GM23248 (cell line): ENCODE measurements around the gene MIB2.

Source experiments
- EZH2 ChIP-seq: fragments of 200-600 bp; sonication (generic); IDR thresholded peaks from 2 replicates; pipeline ENCODE4 v1.6.1; 2018; ENCODE audit warnings: antibody characterized with exemption, mild to moderate bottlenecking; ENCODE audit not compliant: insufficient read depth, poor library complexity, severe bottlenecking
- EZH2phosphoT487 ChIP-seq: fragments of 200-600 bp; sonication (generic); IDR thresholded peaks from 2 replicates; pipeline ENCODE4 v1.6.1; 2018; ENCODE audit warnings: antibody characterized with exemption, moderate library complexity, mild to moderate bottlenecking, low read depth; ENCODE audit not compliant: insufficient read depth

DNA sequence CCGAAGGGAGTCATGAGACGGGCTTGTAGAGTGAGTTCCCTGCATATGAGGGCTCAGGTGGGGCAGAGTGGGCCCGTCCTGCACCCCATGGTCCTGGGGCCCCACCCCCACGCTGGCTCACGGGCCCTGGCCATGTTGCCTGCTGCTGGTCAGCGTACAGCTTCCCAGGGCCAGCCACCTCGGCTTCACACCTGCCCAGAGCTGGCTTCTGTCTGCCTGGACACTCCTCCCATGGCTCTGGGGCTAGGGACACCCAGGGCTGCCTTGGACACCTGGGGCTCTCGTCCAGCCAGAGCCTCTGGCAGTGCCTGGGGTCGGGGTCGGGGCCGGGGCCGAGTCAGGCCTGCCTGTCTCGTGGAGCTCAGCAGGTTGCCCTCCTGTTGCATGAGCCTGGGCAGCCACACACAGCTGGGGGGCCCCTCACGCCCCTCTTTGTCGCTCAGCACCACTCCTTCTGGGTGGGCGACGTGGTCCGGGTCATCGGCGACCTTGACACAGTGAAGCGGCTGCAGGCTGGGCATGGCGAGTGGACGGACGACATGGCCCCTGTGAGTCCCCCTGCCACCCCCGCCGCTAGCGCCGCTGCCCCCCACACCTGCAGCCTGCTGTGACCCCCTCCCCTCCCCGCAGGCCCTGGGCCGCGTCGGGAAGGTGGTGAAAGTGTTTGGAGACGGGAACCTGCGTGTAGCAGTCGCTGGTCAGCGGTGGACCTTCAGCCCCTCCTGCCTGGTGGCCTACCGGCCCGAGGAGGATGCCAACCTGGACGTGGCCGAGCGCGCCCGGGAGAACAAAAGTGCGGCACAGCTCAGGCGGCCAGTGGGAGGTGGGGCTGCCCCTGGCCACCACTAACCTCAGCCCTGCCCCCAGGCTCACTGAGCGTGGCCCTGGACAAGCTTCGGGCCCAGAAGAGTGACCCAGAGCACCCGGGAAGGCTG lies 11.2 kb downstream of the MIB2 start:
- TF ChIP-seq EZH2, result no peak
- no peak for TF ChIP-seq EZH2phosphoT487
